ES-I3 (cell line): ENCODE measurements around the gene CATSPERB.
"Not testable (repeated sequence)": the region's sequence is repeated elsewhere in the genome, so short reads cannot be mapped to it uniquely, and the experiment has no call there.

ENCODE experiments used
- H3K36me3 ChIP-seq: 2 replicates; pipeline ENCODE4 v1.6.1; 2013; ENCODE audit warnings: mild to moderate bottlenecking, low read length, control low read depth, moderate library complexity; ENCODE audit not compliant: insufficient read depth
- H3K4me1 ChIP-seq: 2 replicates; pipeline ENCODE4 v1.6.1; 2013; ENCODE audit warnings: mild to moderate bottlenecking, control low read depth, low read length; ENCODE audit not compliant: insufficient read depth
- H3K9ac ChIP-seq: 2 replicates; pipeline ENCODE4 v1.6.1; 2013; ENCODE audit warnings: low read depth, mild to moderate bottlenecking, low read length, moderate library complexity
- H3K9me3 ChIP-seq: 2 replicates; pipeline ENCODE4 v1.6.1; 2013; ENCODE audit warnings: mild to moderate bottlenecking, low read length, moderate library complexity; ENCODE audit not compliant: control insufficient read depth, insufficient read depth

The CATSPERB gene

DNA sequence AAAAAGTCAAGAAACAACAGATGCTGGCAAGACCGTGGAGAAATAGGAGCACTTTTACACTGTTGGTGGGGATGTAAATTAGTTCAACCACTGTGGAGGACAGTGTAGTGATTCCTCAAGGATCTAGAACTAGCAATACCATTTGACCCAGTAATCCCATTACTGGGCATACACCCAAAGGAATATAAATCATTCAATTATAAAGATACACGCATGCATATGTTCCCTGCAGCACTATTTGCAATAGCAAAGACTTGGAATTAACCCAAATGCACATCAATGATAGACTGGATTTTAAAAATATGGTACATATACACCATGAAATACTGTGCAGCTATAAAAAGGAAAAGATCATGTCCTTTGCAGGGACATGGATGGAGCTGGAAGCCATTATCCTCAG is 18.0 kb upstream of the CATSPERB start:
- no peaks in the 10 kb centered on the region for H3K9me3 ChIP-seq
- no peak overlapping the region for H3K9ac ChIP-seq
- H3K4me1 ChIP-seq = no peaks in the 10 kb centered on the region
- no peaks in the 10 kb centered on the region for H3K36me3 ChIP-seq

DNA sequence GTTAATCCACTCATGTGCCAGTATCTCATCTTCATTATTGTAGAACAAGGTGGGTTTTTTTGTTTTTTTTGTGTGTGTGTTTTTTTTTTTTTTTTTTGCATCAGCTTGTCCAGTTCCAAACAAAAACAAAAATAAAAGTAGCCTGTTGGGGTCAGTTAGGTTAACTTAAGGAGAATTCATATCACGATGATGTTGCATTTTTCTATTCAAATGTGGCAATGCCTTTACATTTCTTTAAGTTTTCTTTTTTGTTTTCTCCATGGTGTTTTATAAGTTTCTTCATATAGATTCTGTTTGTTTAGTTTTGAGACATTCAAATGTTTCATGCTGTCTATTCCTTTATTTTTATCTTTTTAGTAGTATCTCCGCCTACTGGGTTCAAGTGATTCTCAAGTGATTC is 16.2 kb upstream of the CATSPERB start:
- H3K36me3 ChIP-seq = no peaks in the 10 kb centered on the region
- no peaks in the 10 kb centered on the region for H3K4me1 ChIP-seq
- no peak overlapping the region for H3K9ac ChIP-seq
- H3K9me3 ChIP-seq = no peaks in the 10 kb centered on the region

DNA sequence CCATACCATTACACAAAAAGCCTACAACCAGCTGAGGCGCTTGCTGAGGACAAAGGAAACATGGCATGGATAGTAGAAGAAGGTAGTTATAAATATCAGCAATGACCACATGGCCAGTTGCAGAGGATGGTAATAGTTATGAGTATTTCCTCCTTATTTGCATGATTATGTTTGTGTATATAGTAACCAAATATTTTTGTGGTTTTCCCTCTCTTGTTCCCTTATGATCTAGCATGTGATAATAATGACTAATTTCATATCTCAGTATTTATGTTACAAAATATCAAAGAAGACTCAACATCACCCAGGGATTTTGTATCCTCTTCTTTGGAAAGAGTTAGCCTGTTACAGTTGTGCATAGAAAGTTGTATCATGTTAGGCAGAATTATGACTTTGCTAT is 13.5 kb upstream of the CATSPERB start:
- no peaks in the 10 kb centered on the region for H3K9me3 ChIP-seq
- no peaks in the 10 kb centered on the region for H3K36me3 ChIP-seq
- no peak overlapping the region for H3K9ac ChIP-seq
- no peaks in the 10 kb centered on the region for H3K4me1 ChIP-seq

DNA sequence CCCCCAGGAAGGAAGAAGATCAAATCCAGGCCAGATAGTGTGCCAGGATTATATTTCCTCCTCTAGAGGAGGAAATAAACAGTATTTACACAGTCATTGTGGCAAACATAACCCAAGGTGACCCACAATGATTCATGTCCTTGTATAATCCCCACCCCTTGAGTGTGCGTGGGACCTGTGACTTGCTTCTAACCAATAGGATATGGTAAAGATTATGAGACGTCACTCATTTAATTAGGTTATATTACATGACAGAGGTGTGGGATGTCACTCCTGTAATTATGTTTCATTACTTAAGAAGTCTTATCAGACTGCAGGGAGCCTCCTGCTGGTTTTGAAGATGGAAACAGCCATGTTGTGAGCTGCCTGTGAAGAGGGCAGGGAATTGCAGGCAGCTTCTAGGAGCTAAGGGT is 12.2 kb upstream of the CATSPERB start:
- Histone ChIP-seq H3K9ac (no peak overlapping the region), H3K4me1 (no peaks in the 10 kb centered on the region), H3K9me3 (no peaks in the 10 kb centered on the region), H3K36me3 (no peaks in the 10 kb centered on the region)

DNA sequence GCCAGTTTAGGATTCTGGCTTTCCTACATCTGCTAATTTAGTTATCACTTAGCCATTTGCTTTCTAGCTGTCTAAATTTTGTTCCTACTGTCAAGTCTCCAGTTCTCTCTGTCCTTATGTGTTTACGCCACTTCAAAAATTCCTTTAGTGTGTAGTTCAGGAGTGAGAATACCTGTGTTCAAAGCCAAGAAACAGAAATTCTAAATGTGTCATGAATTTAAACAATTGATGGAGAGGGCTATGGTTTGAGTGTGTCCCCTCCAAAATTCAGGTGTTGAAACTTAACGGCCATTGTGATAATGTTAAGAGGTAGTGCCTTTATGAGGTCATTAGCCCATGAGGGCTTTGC is 11.4 kb upstream of the CATSPERB start:
- no peaks in the 10 kb centered on the region for H3K9me3 ChIP-seq
- H3K9ac ChIP-seq = no peak overlapping the region
- no peaks in the 10 kb centered on the region for H3K4me1 ChIP-seq
- H3K36me3 ChIP-seq = no peaks in the 10 kb centered on the region

DNA sequence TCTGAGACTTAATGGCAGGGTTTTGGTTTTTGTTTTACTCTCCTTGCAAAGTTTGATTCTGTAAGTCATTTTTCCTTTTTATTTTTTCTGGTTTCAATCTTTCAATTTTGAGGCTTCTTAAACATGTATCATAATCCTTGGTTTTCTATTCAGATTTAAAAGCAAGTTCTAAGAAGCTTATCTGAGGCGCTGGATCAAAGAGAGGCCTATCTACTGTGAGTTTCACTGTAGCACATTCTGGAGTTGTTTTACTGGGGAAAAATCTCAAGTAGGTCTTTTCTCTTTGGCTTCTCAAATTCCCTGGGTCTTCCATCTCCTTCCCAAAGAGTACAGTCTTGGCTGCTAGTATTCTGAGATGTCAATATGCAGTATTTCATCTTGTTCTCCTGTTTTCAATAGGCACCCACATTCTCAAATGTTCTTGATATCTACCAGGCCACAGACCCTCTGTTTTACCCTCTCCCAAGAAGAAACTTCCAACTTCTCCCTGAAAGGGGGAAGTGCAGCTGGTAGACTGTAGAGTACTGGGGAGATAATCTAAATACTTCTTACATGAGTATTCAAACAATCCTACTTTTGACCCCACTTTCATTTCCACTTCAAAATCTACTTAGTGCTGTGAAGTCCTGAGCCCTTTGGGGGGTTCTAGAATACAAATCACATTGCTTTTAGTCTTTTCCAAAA is 10.9 kb upstream of the CATSPERB start:
- Histone ChIP-seq H3K36me3 (no peaks in the 10 kb centered on the region), H3K9me3 (no peaks in the 10 kb centered on the region), H3K9ac (no peak overlapping the region), H3K4me1 (no peaks in the 10 kb centered on the region)

DNA sequence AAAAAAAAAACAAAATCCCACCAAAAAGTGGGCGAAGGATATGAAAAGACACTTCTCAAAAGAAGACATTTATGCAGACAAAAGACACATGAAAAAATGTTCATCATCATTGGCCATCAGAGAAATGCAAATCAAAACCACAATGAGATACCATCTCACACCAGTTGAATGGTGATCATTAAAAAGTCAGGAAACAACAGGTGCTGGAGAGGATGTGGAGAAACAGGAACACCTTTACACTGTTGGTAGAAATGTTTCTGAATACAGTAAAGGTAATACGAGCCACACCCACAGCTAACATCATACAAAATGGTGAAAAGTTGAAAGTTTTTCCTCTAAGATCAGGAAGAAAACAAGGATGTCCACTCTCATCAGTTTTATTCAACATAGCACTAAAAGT is 8.0 kb upstream of the CATSPERB start:
- not testable (repeated sequence) for H3K9me3 ChIP-seq, H3K36me3 ChIP-seq, H3K4me1 ChIP-seq, H3K9ac ChIP-seq

DNA sequence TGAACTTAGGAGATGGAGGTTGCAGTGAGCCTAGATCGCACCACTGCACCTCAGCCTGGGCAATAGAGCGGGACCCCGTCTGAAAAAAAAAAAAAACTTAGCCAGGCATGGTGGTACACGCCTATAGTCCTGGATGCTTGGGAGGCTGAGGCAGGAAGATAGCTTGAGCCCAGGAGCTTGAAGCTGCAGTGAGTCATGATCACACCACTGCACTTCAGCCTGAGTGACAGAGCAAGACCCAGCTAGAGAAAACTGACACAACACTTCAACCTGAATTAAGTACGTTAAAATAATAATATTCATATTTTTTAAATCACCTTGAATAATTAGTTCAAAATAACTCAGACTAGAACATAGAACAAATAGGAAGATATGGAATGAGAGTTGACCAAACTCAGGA is 5.7 kb upstream of the CATSPERB start:
- Histone ChIP-seq H3K9me3 (no peaks in the 10 kb centered on the region), H3K36me3 (no peaks in the 10 kb centered on the region), H3K4me1 (no peaks in the 10 kb centered on the region), H3K9ac (no peak overlapping the region)

DNA sequence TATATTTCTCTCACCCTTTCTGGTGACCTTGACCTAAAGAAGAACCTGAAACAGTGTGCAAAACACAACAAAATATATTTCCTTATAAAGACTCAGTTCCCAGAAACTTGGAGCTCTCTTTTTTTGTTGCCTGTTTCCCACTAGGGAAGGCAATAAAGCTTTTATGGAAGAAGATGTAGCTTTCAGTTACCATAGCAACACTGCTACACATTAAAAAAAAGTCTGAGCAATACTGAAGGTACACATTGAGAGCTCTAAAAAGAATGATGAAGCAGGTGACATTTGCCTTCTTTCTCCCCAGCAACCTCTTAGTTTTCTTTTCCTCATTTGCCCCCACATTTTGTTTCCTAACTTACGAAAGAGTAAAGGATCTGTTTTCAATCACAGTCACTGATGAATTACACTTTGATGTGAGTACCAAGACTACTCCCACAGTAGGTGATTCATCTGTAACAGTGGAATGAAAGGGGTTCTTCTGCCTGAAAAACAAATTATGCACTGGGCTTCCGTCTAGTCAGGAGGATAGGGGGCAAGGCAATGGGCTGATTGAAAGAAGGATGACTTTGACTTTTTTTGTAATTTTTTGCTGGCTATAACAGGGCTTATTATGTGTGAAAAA is 1.1 kb upstream of the CATSPERB start:
- Histone ChIP-seq H3K9ac (no peak overlapping the region), H3K4me1 (no peaks in the 10 kb centered on the region), H3K9me3 (no peaks in the 10 kb centered on the region), H3K36me3 (no peaks in the 10 kb centered on the region)

DNA sequence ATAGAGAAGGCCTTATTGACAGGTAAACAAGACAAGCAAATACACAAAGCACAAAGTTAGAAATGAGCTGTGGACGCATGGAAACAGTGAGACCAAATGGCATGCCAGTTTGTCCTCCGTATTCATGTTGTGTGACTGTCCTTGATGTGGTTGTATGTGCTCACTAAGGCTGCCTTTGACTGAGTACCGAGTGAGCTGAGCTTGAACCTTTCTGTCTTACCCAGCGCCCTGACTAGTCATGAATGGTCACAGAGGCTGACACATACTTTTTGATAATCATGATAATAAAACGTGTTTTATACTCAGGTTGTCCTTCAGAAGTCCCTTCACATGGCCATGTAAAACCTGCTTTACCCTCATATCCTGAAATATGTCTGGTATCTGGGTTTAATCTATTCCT is 553 bp upstream of the CATSPERB start:
- Histone ChIP-seq H3K4me1 (no peaks in the 10 kb centered on the region), H3K36me3 (no peaks in the 10 kb centered on the region), H3K9me3 (no peaks in the 10 kb centered on the region), H3K9ac (no peak overlapping the region)

DNA sequence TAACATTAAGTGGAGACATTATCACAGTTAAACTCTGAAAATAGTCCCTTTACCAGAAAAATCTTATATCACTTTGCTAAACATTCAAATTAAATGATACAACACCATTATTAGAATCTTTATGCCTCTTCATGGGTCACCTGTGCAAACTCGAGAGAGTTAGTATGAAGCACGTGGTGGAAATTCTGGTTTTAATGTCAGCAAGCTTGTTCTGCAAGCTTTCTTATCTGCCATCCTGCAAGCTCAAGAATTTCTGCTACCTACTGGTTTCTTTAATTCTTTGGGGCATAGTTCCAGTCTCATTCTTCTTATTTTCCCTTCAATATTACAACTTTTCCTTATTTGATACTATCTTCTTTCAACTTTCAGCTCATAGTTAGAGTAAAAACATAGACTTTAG is 868 bp downstream of the CATSPERB start:
- Histone ChIP-seq H3K9ac (no peak overlapping the region), H3K9me3 (no peaks in the 10 kb centered on the region), H3K36me3 (no peaks in the 10 kb centered on the region), H3K4me1 (no peaks in the 10 kb centered on the region)

DNA sequence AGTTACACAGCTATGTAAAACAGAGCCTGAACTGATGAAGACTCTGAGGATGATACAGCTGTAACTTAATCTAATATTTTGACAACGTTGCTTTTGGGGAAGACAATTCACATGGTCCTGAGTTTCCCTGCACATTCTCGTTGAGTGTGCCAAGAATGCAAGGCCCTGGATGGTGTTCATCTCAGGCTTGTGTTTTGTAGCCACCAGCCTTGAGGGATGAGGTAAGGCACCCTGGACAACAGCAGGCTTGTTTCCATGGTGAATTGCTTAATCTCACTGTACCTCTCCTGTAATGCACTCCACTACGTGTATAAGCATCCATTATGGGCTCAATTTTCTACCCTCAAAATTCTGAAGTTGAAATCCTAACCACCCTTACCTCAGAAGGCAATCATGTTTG is 2.1 kb downstream of the CATSPERB start:
- Histone ChIP-seq H3K4me1 (no peaks in the 10 kb centered on the region), H3K9me3 (no peaks in the 10 kb centered on the region), H3K9ac (no peak overlapping the region), H3K36me3 (no peaks in the 10 kb centered on the region)

DNA sequence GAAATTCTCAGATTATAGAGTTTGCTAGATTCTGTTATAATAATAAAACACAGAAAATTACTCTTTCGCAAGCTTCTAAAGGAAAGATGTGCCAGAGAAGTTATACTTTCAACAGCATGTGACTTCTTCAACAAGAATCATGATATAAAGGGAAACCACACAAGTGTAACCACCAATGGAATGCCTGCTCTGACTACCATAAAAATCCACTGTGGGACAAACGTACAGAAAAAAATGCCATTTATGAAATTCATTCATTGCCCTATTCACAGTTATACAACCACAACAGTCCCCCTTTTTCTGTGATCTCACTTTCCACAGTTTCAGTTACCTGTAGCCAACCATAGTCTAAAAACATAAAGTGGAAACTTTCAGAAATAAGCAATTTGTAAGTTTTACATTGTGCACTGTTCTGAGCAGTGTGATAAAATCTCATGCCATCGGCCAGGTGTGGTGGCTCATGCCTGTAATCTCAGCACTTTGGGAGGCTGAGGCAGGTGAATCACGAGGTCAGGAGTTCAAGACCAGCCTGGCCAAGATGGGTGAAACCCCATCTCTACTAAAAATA is 3.2 kb downstream of the CATSPERB start:
- Histone ChIP-seq H3K9me3 (no peaks in the 10 kb centered on the region), H3K9ac (no peak overlapping the region), H3K36me3 (no peaks in the 10 kb centered on the region), H3K4me1 (no peaks in the 10 kb centered on the region)

DNA sequence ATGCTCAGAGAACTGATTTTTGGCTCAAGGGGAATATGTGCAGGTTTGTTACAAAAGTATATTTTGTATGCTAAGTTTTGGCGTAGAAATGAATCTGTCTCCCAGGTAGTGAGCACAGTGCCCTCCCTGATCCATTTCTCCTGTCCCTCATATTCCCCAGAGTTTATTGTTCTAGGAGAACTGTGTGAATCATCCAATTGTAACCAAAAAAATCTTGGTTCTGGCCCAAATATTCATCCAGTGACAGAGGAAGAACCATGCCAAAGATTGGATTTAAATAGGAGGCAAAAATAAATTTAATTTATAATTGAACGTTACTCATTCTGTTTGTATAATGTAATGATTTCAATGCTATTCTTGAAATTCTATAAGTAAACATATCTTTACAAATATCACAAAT is 4.8 kb downstream of the CATSPERB start:
- no peaks in the 10 kb centered on the region for H3K9me3 ChIP-seq
- H3K4me1 ChIP-seq = no peaks in the 10 kb centered on the region
- no peak overlapping the region for H3K9ac ChIP-seq
- no peaks in the 10 kb centered on the region for H3K36me3 ChIP-seq

DNA sequence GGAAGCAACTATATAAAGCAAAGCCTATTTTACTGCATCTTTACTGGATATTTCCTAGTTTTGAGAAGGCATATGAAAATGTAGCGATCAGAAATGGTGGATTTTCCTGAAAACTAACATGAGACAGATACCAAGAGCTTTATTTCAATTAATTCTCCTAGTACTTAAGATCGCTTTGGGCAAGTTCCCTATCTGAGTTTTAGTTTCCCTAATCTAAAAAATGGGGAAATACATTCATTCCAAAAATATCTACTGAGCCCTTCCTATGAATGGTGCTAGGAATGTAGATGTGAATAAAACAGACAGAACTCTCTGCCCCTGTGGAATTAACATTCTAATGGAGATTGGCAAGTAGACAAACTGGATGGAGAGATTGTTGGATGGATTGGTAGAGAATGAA is 8.4 kb downstream of the CATSPERB start:
- Histone ChIP-seq H3K9ac (no peak overlapping the region), H3K4me1 (no peaks in the 10 kb centered on the region), H3K9me3 (no peaks in the 10 kb centered on the region), H3K36me3 (no peaks in the 10 kb centered on the region)
